ENCODE measurements around the gene PSENEN.

DNA sequence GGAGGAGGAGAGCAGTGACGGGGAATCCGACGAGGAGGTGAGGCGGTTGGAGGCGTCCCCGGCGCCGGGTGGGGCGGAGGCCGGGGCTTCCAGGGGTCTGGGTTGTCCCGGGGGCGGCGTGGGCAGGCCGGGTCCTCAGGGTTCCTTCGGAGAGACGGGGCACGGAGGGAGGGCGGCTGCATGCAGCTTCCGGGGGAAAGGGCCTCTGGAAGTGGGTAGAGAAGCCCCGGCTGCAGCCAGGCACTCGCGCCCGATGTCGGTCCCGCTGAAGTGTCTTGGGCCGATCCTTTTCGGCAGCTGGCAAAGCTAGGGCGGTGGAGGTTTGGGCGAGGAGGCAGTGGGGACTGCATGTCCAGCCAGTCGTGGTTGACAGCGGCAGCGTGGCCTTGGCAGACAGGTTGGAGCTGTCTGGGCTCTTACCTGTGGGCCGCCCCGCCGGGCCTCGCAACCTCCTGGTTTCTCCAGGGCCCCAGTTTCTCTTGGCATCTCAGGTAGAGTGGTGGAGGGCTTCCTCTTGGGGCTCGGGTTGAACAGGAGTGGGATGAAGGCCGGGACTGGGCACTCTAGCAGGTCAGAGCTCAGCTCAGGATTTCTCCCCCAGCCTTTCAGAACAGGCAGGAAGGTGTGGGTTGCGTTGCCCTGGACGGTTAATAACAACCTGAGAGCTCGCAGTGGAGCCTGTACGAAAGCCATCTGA lies 27.0 kb upstream of the PSENEN start:
- TF ChIP-seq, protein P1, sequence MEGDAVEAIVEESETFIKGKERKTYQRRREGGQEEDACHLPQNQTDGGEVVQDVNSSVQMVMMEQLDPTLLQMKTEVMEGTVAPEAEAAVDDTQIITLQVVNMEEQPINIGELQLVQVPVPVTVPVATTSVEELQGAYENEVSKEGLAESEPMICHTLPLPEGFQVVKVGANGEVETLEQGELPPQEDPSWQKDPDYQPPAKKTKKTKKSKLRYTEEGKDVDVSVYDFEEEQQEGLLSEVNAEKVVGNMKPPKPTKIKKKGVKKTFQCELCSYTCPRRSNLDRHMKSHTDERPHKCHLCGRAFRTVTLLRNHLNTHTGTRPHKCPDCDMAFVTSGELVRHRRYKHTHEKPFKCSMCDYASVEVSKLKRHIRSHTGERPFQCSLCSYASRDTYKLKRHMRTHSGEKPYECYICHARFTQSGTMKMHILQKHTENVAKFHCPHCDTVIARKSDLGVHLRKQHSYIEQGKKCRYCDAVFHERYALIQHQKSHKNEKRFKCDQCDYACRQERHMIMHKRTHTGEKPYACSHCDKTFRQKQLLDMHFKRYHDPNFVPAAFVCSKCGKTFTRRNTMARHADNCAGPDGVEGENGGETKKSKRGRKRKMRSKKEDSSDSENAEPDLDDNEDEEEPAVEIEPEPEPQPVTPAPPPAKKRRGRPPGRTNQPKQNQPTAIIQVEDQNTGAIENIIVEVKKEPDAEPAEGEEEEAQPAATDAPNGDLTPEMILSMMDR (IDR thresholded peaks at IDR 0.05), result no peak
- no peak for TF ChIP-seq POLR2A (IDR thresholded peaks at IDR 0.05)

Measured in Peyer's patch (tissue), 4 donors.